ENCODE data around the gene CDKN2AIPNL.
"Not testable (repeated sequence)": the region's sequence is repeated elsewhere in the genome, so short reads cannot be mapped to it uniquely, and the experiment has no call there.

CDKN2AIPNL gene

DNA sequence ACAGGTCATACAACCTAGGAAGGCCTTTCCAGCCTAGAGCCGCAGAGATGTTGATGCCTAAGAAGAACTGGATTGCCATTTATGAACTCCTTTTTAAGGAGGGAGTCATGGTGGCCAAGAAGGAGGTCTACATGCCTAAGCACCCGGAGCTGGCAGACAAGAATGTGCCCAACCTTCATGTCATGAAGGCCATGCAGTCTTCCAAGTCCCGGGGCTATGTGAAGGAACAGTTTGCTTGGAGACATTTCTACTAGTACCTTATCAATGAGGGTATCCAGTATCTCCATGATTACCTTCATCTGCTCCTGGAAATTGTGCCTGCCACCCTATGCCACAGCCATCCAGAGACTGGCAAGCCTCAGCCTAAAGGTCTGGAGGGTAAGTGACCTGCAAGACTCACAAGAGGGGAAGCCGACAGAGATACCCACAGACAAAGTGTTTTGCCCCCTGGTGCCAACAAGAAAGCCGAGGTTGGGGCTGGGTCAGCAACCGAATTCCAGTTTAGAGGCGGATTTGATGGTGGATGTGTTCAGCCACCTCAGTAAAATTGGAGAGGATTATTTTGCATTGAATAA, 11.2 kb upstream of the CDKN2AIPNL start:
- H3K4me1 ChIP-seq (ENCODE audit: control insufficient read depth, insufficient read depth, low read length), result peaks cover 5% of the 10 kb centered on the region
- H3K9me3 ChIP-seq (ENCODE audit: control insufficient read depth, insufficient read depth, low read depth, low read length), result no peaks in the 10 kb centered on the region
- H3K9ac ChIP-seq (ENCODE audit: low read length), result no peak overlapping the region
- no peaks in the 10 kb centered on the region for H3K36me3 ChIP-seq (ENCODE audit: control insufficient read depth, insufficient read depth, low read length)
- H3K27ac ChIP-seq (ENCODE audit: low read depth, low read length), result no peak overlapping the region
- H3K4me3 ChIP-seq (ENCODE audit: low read depth, low read length), result no peak overlapping the region
- H3K27me3 ChIP-seq (ENCODE audit: control insufficient read depth, insufficient read depth, low read length), result no peaks in the 10 kb centered on the region

DNA sequence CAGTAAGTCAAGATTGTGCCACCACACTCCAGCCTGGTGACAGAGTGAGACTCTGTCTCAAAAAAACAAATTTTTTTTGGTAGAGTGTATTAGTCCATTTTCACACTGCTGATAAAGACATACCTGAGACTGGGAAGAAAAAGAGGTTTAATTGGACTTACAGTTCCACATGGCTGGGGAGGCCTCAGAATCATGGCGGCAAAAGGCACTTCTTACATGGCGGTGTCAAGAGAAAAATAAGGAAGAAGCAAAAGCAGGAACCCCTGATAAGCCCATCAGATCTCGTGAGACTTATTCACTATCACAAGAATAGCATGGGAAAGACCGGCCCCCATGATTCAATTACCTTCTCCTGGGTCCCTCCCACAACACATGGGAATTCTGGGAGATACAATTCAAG, 9.4 kb upstream of the CDKN2AIPNL start:
- H3K4me1 ChIP-seq (ENCODE audit: control insufficient read depth, insufficient read depth, low read length); H3K9me3 ChIP-seq (ENCODE audit: control insufficient read depth, insufficient read depth, low read depth, low read length); H3K27me3 ChIP-seq (ENCODE audit: control insufficient read depth, insufficient read depth, low read length); H3K9ac ChIP-seq (ENCODE audit: low read length); H3K4me3 ChIP-seq (ENCODE audit: low read depth, low read length); H3K27ac ChIP-seq (ENCODE audit: low read depth, low read length); H3K36me3 ChIP-seq (ENCODE audit: control insufficient read depth, insufficient read depth, low read length): not testable (repeated sequence)

DNA sequence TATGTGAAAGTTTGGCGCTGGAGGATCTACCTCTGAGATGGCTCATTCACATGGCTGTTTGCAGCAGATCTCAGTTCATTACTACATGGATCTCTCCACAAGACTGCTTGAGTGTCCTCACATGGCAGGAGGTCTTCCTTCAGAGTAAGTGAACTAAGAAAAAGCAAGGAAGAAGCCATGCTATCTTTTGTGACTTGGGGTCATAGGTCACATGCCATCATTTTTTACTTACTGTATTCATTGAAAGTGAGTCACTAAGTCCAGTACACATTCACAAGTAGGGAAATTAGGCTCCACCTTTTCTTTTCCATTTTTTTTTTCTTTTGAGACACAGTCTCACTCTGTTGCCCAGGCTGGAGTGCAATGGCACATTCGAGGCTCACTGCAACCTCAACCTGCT, 8.7 kb upstream of the CDKN2AIPNL start:
- no peak overlapping the region for H3K4me3 ChIP-seq (ENCODE audit: low read depth, low read length)
- H3K27me3 ChIP-seq (ENCODE audit: control insufficient read depth, insufficient read depth, low read length), result no peaks in the 10 kb centered on the region
- no peaks in the 10 kb centered on the region for H3K36me3 ChIP-seq (ENCODE audit: control insufficient read depth, insufficient read depth, low read length)
- H3K9ac ChIP-seq (ENCODE audit: low read length), result no peak overlapping the region
- H3K9me3 ChIP-seq (ENCODE audit: control insufficient read depth, insufficient read depth, low read depth, low read length), result no peaks in the 10 kb centered on the region
- H3K27ac ChIP-seq (ENCODE audit: low read depth, low read length), result no peak overlapping the region
- H3K4me1 ChIP-seq (ENCODE audit: control insufficient read depth, insufficient read depth, low read length), result no peaks in the 10 kb centered on the region; the same call in 1 of the 2 replicates

DNA sequence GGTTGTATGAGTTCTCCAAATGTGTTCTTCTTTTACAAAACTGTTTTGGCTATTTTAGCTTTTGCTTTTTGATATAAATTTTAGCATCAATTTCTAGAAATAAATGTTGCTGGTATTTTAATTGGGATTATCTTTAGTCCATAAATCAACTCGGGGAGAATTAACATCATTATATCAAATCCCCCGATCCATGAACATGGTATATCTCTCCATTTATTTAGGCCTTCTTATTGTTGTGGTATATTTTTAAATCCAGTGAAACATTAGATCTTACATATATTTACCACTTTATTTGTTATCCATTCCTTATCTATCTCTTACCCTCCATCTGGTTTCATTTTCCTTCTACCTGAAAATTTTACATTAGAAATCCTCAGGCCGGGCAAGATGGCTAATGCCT, 7.3 kb upstream of the CDKN2AIPNL start:
- Histone ChIP-seq H3K9me3 (ENCODE audit: control insufficient read depth, insufficient read depth, low read depth, low read length) (no peaks in the 10 kb centered on the region), H3K9ac (ENCODE audit: low read length) (no peak overlapping the region), H3K4me1 (ENCODE audit: control insufficient read depth, insufficient read depth, low read length) (peaks cover 4% of the 10 kb centered on the region; the same call in 1 of the 2 replicates), H3K27ac (ENCODE audit: low read depth, low read length) (no peak overlapping the region), H3K36me3 (ENCODE audit: control insufficient read depth, insufficient read depth, low read length) (no peaks in the 10 kb centered on the region), H3K27me3 (ENCODE audit: control insufficient read depth, insufficient read depth, low read length) (no peaks in the 10 kb centered on the region), H3K4me3 (ENCODE audit: low read depth, low read length) (no peak overlapping the region)

- H3K36me3 ChIP-seq (ENCODE audit: control insufficient read depth, insufficient read depth, low read length), result no peaks in the 10 kb centered on the region
- H3K4me1 ChIP-seq (ENCODE audit: control insufficient read depth, insufficient read depth, low read length), result peaks cover 9% of the 10 kb centered on the region
- H3K27me3 ChIP-seq (ENCODE audit: control insufficient read depth, insufficient read depth, low read length), result no peaks in the 10 kb centered on the region
- no peak overlapping the region for H3K9ac ChIP-seq (ENCODE audit: low read length)
- no peaks in the 10 kb centered on the region for H3K9me3 ChIP-seq (ENCODE audit: control insufficient read depth, insufficient read depth, low read depth, low read length)
- H3K4me3 ChIP-seq (ENCODE audit: low read depth, low read length), result no peak overlapping the region
- no peak overlapping the region for H3K27ac ChIP-seq (ENCODE audit: low read depth, low read length)
Observed at GRCh38 chr5:134417707-134418106, 6.0 kb upstream of the CDKN2AIPNL start.

DNA sequence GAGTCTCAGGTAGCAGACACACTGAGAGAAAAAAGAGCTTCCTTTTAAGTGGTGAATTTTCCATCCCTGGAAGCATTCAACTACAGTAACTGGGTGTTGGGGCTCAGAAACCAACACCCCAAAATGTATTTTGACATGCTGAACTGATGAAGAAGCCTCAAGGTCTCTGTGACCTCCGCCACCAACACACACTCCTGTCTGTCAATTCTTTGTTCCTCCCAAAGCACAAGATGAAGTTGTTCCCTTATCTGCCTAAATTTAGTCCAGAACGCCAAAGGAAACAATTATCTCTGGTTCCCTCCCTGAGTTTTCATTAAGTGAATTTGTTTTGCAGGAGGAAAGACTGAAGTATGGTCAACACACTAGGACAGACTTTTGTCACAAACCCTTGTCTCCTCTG, 1.4 kb upstream of the CDKN2AIPNL start:
- Histone ChIP-seq H3K36me3 (ENCODE audit: control insufficient read depth, insufficient read depth, low read length) (peaks cover 10% of the 10 kb centered on the region; the same call in 1 of the 2 replicates), H3K4me3 (ENCODE audit: low read depth, low read length) (no peak overlapping the region), H3K4me1 (ENCODE audit: control insufficient read depth, insufficient read depth, low read length) (peaks cover 23% of the 10 kb centered on the region), H3K27ac (ENCODE audit: low read depth, low read length) (no peak overlapping the region), H3K27me3 (ENCODE audit: control insufficient read depth, insufficient read depth, low read length) (no peaks in the 10 kb centered on the region), H3K9me3 (ENCODE audit: control insufficient read depth, insufficient read depth, low read depth, low read length) (no peaks in the 10 kb centered on the region), H3K9ac (ENCODE audit: low read length) (no peak overlapping the region)

- no peaks in the 10 kb centered on the region for H3K27me3 ChIP-seq (ENCODE audit: control insufficient read depth, insufficient read depth, low read length)
- H3K9ac ChIP-seq (ENCODE audit: low read length), result peak overlapping the region; percentile 94
- peak overlapping the region; percentile 72; the same call in 1 of the 2 replicates for H3K27ac ChIP-seq (ENCODE audit: low read depth, low read length)
- peak overlapping the region; percentile 90 for H3K4me3 ChIP-seq (ENCODE audit: low read depth, low read length)
- peaks cover 23% of the 10 kb centered on the region for H3K4me1 ChIP-seq (ENCODE audit: control insufficient read depth, insufficient read depth, low read length)
- peaks cover 20% of the 10 kb centered on the region for H3K36me3 ChIP-seq (ENCODE audit: control insufficient read depth, insufficient read depth, low read length)
- H3K9me3 ChIP-seq (ENCODE audit: control insufficient read depth, insufficient read depth, low read depth, low read length), result no peaks in the 10 kb centered on the region
Observed at GRCh38 chr5:134411228-134411545, 494 bp downstream of the CDKN2AIPNL start.

DNA sequence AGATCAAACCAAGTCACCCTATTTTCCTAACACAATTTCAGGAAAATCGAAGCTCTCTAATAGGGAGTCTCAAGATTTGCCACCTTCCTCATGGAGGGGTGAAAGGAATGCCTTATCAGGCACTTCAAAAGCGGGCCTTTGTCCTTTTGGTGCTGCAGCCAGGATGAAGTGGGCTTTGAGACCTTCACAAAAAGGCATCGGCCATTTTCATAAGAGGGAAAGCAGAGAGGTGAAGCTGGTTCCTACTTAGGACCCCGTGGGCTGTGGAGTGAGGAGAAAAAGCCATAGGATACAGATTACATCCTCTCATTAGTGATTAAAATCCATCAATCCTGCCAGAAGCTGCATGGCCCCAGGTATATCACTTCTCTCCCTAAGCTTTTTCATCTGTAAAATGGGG, 859 bp downstream of the CDKN2AIPNL start:
- H3K27me3 ChIP-seq (ENCODE audit: control insufficient read depth, insufficient read depth, low read length), result no peaks in the 10 kb centered on the region
- H3K4me1 ChIP-seq (ENCODE audit: control insufficient read depth, insufficient read depth, low read length), result peaks cover 23% of the 10 kb centered on the region
- H3K9me3 ChIP-seq (ENCODE audit: control insufficient read depth, insufficient read depth, low read depth, low read length), result no peaks in the 10 kb centered on the region
- H3K4me3 ChIP-seq (ENCODE audit: low read depth, low read length), result peak overlapping the region; percentile 90
- H3K9ac ChIP-seq (ENCODE audit: low read length), result peak overlapping the region; percentile 94
- H3K27ac ChIP-seq (ENCODE audit: low read depth, low read length), result no peak overlapping the region
- H3K36me3 ChIP-seq (ENCODE audit: control insufficient read depth, insufficient read depth, low read length), result peaks cover 24% of the 10 kb centered on the region

DNA sequence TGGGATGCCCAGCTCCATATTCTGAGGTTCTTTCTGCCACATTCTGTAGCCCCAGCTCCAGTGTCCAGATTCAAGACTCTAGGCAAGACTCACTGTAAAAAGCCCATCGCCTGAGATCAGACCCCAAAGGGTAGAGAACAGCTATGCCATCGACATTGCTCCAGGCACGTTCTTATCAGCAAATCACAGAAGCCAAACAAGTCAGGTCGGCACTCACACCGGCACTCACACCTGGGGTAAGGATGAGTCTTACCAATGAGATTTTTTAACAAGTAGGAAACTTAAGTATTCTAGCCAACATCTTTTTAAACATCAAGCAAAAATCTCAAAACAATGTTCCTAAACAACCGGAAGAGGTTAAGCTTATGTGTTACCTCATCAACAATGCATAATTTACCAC, 2.4 kb downstream of the CDKN2AIPNL start:
- H3K4me3 ChIP-seq (ENCODE audit: low read depth, low read length), result no peak overlapping the region
- peaks cover 23% of the 10 kb centered on the region for H3K4me1 ChIP-seq (ENCODE audit: control insufficient read depth, insufficient read depth, low read length)
- no peaks in the 10 kb centered on the region for H3K9me3 ChIP-seq (ENCODE audit: control insufficient read depth, insufficient read depth, low read depth, low read length)
- no peak overlapping the region for H3K27ac ChIP-seq (ENCODE audit: low read depth, low read length)
- H3K9ac ChIP-seq (ENCODE audit: low read length), result no peak overlapping the region
- peaks cover 27% of the 10 kb centered on the region for H3K36me3 ChIP-seq (ENCODE audit: control insufficient read depth, insufficient read depth, low read length)
- H3K27me3 ChIP-seq (ENCODE audit: control insufficient read depth, insufficient read depth, low read length), result no peaks in the 10 kb centered on the region

DNA sequence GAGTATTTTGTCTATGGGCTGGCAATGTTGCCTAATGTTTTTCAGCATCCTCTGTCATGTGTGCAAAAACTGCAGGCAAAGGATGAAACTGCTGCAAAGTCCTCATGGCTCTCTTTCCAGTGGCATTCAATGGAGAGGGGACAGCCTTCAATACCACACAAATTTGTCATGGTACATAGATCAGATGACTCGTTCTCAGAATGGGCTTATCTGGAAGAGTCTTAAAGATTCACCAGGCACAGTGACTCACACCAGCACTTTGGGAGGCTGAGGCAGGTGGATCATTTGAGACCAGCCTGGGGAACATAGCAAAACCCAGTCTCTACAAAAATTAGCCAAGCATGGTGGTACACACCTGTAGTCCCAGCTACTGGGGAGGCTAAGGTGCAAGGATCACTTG, 5.3 kb downstream of the CDKN2AIPNL start:
- Histone ChIP-seq H3K4me3 (ENCODE audit: low read depth, low read length) (no peak overlapping the region), H3K27me3 (ENCODE audit: control insufficient read depth, insufficient read depth, low read length) (no peaks in the 10 kb centered on the region), H3K36me3 (ENCODE audit: control insufficient read depth, insufficient read depth, low read length) (peaks cover 39% of the 10 kb centered on the region), H3K9me3 (ENCODE audit: control insufficient read depth, insufficient read depth, low read depth, low read length) (no peaks in the 10 kb centered on the region), H3K4me1 (ENCODE audit: control insufficient read depth, insufficient read depth, low read length) (peaks cover 5% of the 10 kb centered on the region), H3K9ac (ENCODE audit: low read length) (no peak overlapping the region), H3K27ac (ENCODE audit: low read depth, low read length) (no peak overlapping the region)

DNA sequence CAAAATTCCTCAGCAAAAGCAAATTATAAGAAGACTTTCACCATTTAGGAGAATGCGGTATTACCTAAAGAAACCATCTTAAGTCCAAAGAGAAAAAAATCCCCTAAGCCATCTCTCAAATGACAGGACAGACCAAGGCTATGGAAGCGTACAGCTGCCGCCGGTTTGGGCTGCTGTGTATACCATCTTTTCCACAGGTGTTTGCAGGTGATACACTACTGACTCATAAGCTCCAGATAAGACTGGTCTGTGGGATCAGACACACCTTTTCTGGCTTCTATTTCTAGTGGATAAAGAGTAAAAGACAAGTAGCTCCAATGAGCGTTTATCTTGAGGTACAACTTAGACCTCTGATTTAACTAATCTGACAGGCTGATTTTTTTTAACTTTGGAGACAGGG, 7.7 kb downstream of the CDKN2AIPNL start:
- no peaks in the 10 kb centered on the region for H3K4me1 ChIP-seq (ENCODE audit: control insufficient read depth, insufficient read depth, low read length)
- no peak overlapping the region for H3K9ac ChIP-seq (ENCODE audit: low read length)
- no peaks in the 10 kb centered on the region for H3K27me3 ChIP-seq (ENCODE audit: control insufficient read depth, insufficient read depth, low read length)
- peaks cover 45% of the 10 kb centered on the region for H3K36me3 ChIP-seq (ENCODE audit: control insufficient read depth, insufficient read depth, low read length)
- H3K9me3 ChIP-seq (ENCODE audit: control insufficient read depth, insufficient read depth, low read depth, low read length), result no peaks in the 10 kb centered on the region
- H3K27ac ChIP-seq (ENCODE audit: low read depth, low read length), result no peak overlapping the region
- H3K4me3 ChIP-seq (ENCODE audit: low read depth, low read length), result no peak overlapping the region

Measured in HUES6 (cell line).